Neuronal stem cell (in vitro differentiated cells): Measurements from ENCODE around the gene TEX50.
"Not testable (repeated sequence)": the region's sequence is repeated elsewhere in the genome, so short reads cannot be mapped to it uniquely, and the experiment has no call there.

ENCODE experiments used
- DNase-seq: peaks from one replicate; pipeline ENCODE4 v3.0.0-alpha.2; 2013; ENCODE audit warnings: low spot score
- H2AFZ ChIP-seq: one replicate; pipeline ENCODE4 v1.6.1; 2013; ENCODE audit warnings: mild to moderate bottlenecking, low read length, inconsistent platforms
- H2AK5ac ChIP-seq: 2 replicates; pipeline ENCODE4 v1.6.1; 2013; ENCODE audit warnings: low read depth, mild to moderate bottlenecking, inconsistent platforms, low read length, moderate library complexity, mixed read lengths
- H2BK120ac ChIP-seq: 2 replicates; pipeline ENCODE4 v1.6.1; 2013; ENCODE audit warnings: low read depth, mild to moderate bottlenecking, inconsistent platforms, low read length, moderate library complexity, mixed read lengths
- H2BK12ac ChIP-seq: one replicate; pipeline ENCODE4 v1.6.1; 2013; ENCODE audit warnings: low read length, inconsistent platforms
- H2BK15ac ChIP-seq: 2 replicates; pipeline ENCODE4 v1.6.1; 2013; ENCODE audit warnings: mild to moderate bottlenecking, low read length, inconsistent platforms, mixed read lengths
- H2BK5ac ChIP-seq: one replicate; pipeline ENCODE4 v1.6.1; 2013; ENCODE audit warnings: inconsistent platforms, mild to moderate bottlenecking, low read length, moderate library complexity
- H3K14ac ChIP-seq: one replicate; pipeline ENCODE4 v1.6.1; 2013; ENCODE audit warnings: low read length, inconsistent platforms
- H3K18ac ChIP-seq: 2 replicates; pipeline ENCODE4 v1.6.1; 2013; ENCODE audit warnings: low read length, inconsistent platforms
- H3K23ac ChIP-seq: 2 replicates; pipeline ENCODE4 v1.6.1; 2013; ENCODE audit warnings: low read depth, mild to moderate bottlenecking, mixed read lengths, low read length, inconsistent platforms; ENCODE audit not compliant: poor library complexity
- H3K27ac ChIP-seq: replicated peaks from 3 replicates; pipeline ENCODE4 v1.5.1; 2013; ENCODE audit warnings: low read length, inconsistent platforms
- H3K27me3 ChIP-seq, 3 experiments: 2 replicates each; pipeline ENCODE4 v1.6.1; 2013; ENCODE audit warnings: low read length in 3 of 3, mild to moderate bottlenecking in 2 of 3, inconsistent platforms in 1 of 3, low read depth in 1 of 3, mixed read lengths in 1 of 3, moderate library complexity in 1 of 3; ENCODE audit not compliant: control insufficient read depth in 3 of 3, insufficient read depth in 3 of 3
- H3K36me3 ChIP-seq, 2 donors: replicated peaks in 1 of 2; 2 replicates each; pipeline ENCODE4 v1.6.1; 2013; ENCODE audit warnings: low read length in 2 of 2; ENCODE audit not compliant: control insufficient read depth in 2 of 2, insufficient read depth in 2 of 2
- H3K4ac ChIP-seq: 2 replicates; pipeline ENCODE4 v1.6.1; 2013; ENCODE audit warnings: inconsistent platforms, mild to moderate bottlenecking, low read length, moderate library complexity
- H3K4me1 ChIP-seq, 2 donors: 1 replicate in 1 of 2; 2 replicates in 1 of 2; pipeline ENCODE4 v1.6.1; 2013; ENCODE audit warnings: low read length in 2 of 2, low read depth in 1 of 2; ENCODE audit not compliant: control insufficient read depth in 2 of 2, insufficient read depth in 1 of 2
- H3K4me2 ChIP-seq: one replicate; pipeline ENCODE4 v1.6.1; 2013; ENCODE audit warnings: mild to moderate bottlenecking, low read length, inconsistent platforms; ENCODE audit not compliant: insufficient read depth, poor library complexity, severe bottlenecking
- H3K4me3 ChIP-seq, 2 donors: 2 replicates each; pipeline ENCODE4 v1.5.1; 2013; ENCODE audit warnings: low read length in 2 of 2, mild to moderate bottlenecking in 2 of 2, inconsistent platforms in 1 of 2, moderate library complexity in 1 of 2
- H3K79me1 ChIP-seq: one replicate; pipeline ENCODE4 v1.6.1; 2013; ENCODE audit warnings: low read depth, mild to moderate bottlenecking, inconsistent platforms, low read length, moderate library complexity
- H3K9ac ChIP-seq: one replicate; pipeline ENCODE4 v1.6.1; 2013; ENCODE audit warnings: mild to moderate bottlenecking, low read depth, low read length, inconsistent platforms; ENCODE audit not compliant: poor library complexity
- H3K9me3 ChIP-seq, 2 donors: replicated peaks in 1 of 2; 2 replicates each; pipeline versions ENCODE3 to v1.6.1; 2013; ENCODE audit warnings: low read length in 2 of 2, mild to moderate bottlenecking in 2 of 2, inconsistent platforms in 1 of 2, low read depth in 1 of 2, mixed read lengths in 1 of 2, moderate library complexity in 1 of 2; ENCODE audit not compliant: control insufficient read depth in 2 of 2, insufficient read depth in 1 of 2
- H4K8ac ChIP-seq: one replicate; pipeline ENCODE4 v1.6.1; 2013; ENCODE audit warnings: low read depth, mild to moderate bottlenecking, inconsistent platforms, low read length, moderate library complexity
- H4K91ac ChIP-seq: one replicate; pipeline ENCODE4 v1.6.1; 2013; ENCODE audit warnings: low read length, low read depth, mild to moderate bottlenecking, inconsistent platforms; ENCODE audit not compliant: poor library complexity
- whole genome bisulfite sequencing, 2 donors: extraction: QIAGEN DNeasy Blood & Tissue Kit; methylation state at CpG; one replicate each; pipeline ENCODE4 v1.1.7; 2013; ENCODE audit warnings: missing lambda C conversion rate in 2 of 2, mixed read lengths in 1 of 2; ENCODE audit not compliant: insufficient read length in 2 of 2, insufficient replicate concordance in 1 of 2; ENCODE audit errors: extremely low coverage in 2 of 2; 5-methylcytosine and 5-hydroxymethylcytosine counted together

The TEX50 gene

GRCh38 chr1:173616859-173617258, 18.3 kb upstream of the TEX50 start:
- no peak overlapping the region for H2BK15ac ChIP-seq
- no peak overlapping the region for H3K4me2 ChIP-seq
- H2AK5ac ChIP-seq = no peak overlapping the region
- no peak for DNase-seq
- no CpG with 5 or more reads among the region's 4 CpGs for WGBS, 2 donors
- no peaks in the 10 kb centered on the region for H3K27me3 ChIP-seq
- no peak overlapping the region for H3K9ac ChIP-seq
- no peak overlapping the region for H2BK120ac ChIP-seq
- H3K79me1 ChIP-seq = no peaks in the 10 kb centered on the region
- H3K4me3 ChIP-seq = no peak overlapping the region
- no peak overlapping the region for H3K14ac ChIP-seq
- H4K91ac ChIP-seq = no peak overlapping the region
- H2AFZ ChIP-seq = no peak overlapping the region
- no peak overlapping the region for H3K23ac ChIP-seq
- H2BK5ac ChIP-seq = no peak overlapping the region
- H3K18ac ChIP-seq = no peak overlapping the region
- no peak overlapping the region for H4K8ac ChIP-seq
- no peak overlapping the region for H2BK12ac ChIP-seq
- peaks cover 1 to 4% of the 10 kb centered on the region in 2 donors for H3K9me3 ChIP-seq
- no peak overlapping the region for H3K4ac ChIP-seq
- H3K27ac ChIP-seq = no peak overlapping the region
- H3K4me1 ChIP-seq = no peaks in the 10 kb centered on the region
- H3K36me3 ChIP-seq = no peaks in the 10 kb centered on the region

GRCh38 chr1:173627269-173627668, 7.9 kb upstream of the TEX50 start:
- no peak overlapping the region for H3K4me2 ChIP-seq
- no peak overlapping the region for H2BK15ac ChIP-seq
- DNase-seq = no peak
- H3K79me1 ChIP-seq = peaks cover 3% of the 10 kb centered on the region
- no peak overlapping the region for H3K9ac ChIP-seq
- H3K9me3 ChIP-seq = no peaks in the 10 kb centered on the region
- no peak overlapping the region for H2BK5ac ChIP-seq
- no peaks in the 10 kb centered on the region for H3K4me1 ChIP-seq
- no peak overlapping the region for H4K91ac ChIP-seq
- no peaks in the 10 kb centered on the region for H3K36me3 ChIP-seq
- H2BK12ac ChIP-seq = no peak overlapping the region
- no peak overlapping the region for H2BK120ac ChIP-seq
- no peak overlapping the region for H3K4me3 ChIP-seq
- no peak overlapping the region for H3K14ac ChIP-seq
- no peak overlapping the region for H3K18ac ChIP-seq
- H3K4ac ChIP-seq = no peak overlapping the region
- H2AFZ ChIP-seq = no peak overlapping the region
- no peak overlapping the region for H3K27ac ChIP-seq
- H3K23ac ChIP-seq = no peak overlapping the region
- no peaks in the 10 kb centered on the region for H3K27me3 ChIP-seq
- no peak overlapping the region for H2AK5ac ChIP-seq
- no peak overlapping the region for H4K8ac ChIP-seq

DNA sequence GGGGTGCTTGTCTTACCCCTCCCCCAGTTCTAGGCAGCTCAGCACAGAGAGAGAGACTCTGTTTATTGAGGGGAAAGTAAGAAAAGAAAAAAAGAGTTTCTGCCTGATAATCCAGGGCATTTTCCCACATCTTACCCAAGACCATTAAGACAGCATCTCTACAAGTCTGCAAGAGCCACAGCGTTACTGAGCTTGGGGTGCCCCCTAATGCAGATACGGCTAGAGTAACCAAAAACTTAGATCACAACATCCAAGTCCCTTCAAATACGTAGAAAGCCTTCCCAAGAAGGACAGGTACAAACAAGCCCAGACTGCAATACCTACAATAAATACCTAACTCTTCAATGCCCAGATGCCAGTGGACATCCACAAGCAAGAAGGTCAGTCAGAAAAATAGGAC, 6.2 kb upstream of the TEX50 start:
- Histone ChIP-seq H2AK5ac (no peak overlapping the region), H3K4me3 (no peak overlapping the region), H3K27me3 (no peaks in the 10 kb centered on the region), H2BK5ac (no peak overlapping the region), H3K27ac (no peak overlapping the region), H3K9me3 (no peaks in the 10 kb centered on the region), H3K36me3 (no peaks in the 10 kb centered on the region), H3K4me1 (no peaks in the 10 kb centered on the region), H3K9ac (no peak overlapping the region), H3K79me1 (peaks cover 3% of the 10 kb centered on the region), H3K14ac (no peak overlapping the region), H3K18ac (no peak overlapping the region), H4K91ac (no peak overlapping the region), H2BK120ac (no peak overlapping the region), H2BK15ac (no peak overlapping the region), H3K4me2 (no peak overlapping the region), H3K4ac (no peak overlapping the region), H4K8ac (no peak overlapping the region), H2BK12ac (no peak overlapping the region), H2AFZ (no peak overlapping the region), H3K23ac (no peak overlapping the region)
- DNase-seq = no peak
- WGBS, 2 donors = no CpG with 5 or more reads among the region's 3 CpGs

GRCh38 chr1:173637236-173638042, 2.3 kb downstream of the TEX50 start:
- not testable (repeated sequence) for DNase-seq, H2AFZ ChIP-seq, H4K8ac ChIP-seq, H3K9ac ChIP-seq, H3K27ac ChIP-seq, H3K14ac ChIP-seq, H2BK120ac ChIP-seq, H3K27me3 ChIP-seq, H3K4me2 ChIP-seq, H3K4me1 ChIP-seq, H3K36me3 ChIP-seq, H2BK5ac ChIP-seq, H2BK12ac ChIP-seq, H3K79me1 ChIP-seq, H4K91ac ChIP-seq, H3K23ac ChIP-seq, H2AK5ac ChIP-seq, H3K4ac ChIP-seq, H3K18ac ChIP-seq, H2BK15ac ChIP-seq
- WGBS, 2 donors = no CpG with 5 or more reads among the region's 6 CpGs
- Histone ChIP-seq H3K9me3 (peaks cover 8 to 26% of the 10 kb centered on the region in 2 donors), H3K4me3 (peak overlapping the region; percentile 7 to 50)
